NCI-H2081 treated with DMSO at 0.1 percent for 48 hours (cell line): Measurements from ENCODE around the gene FRG2.
"Not testable (repeated sequence)": the region's sequence is repeated elsewhere in the genome, so short reads cannot be mapped to it uniquely, and the experiment has no call there.

Experiments
- DNase-seq: peaks from one replicate; lab custom pipeline; 2025; lab: John Stamatoyannopoulos, UW

Gene FRG2

GRCh38 chr4:190016369-190017289, 10.4 kb downstream of the FRG2 start:
- no peak for DNase-seq

DNA sequence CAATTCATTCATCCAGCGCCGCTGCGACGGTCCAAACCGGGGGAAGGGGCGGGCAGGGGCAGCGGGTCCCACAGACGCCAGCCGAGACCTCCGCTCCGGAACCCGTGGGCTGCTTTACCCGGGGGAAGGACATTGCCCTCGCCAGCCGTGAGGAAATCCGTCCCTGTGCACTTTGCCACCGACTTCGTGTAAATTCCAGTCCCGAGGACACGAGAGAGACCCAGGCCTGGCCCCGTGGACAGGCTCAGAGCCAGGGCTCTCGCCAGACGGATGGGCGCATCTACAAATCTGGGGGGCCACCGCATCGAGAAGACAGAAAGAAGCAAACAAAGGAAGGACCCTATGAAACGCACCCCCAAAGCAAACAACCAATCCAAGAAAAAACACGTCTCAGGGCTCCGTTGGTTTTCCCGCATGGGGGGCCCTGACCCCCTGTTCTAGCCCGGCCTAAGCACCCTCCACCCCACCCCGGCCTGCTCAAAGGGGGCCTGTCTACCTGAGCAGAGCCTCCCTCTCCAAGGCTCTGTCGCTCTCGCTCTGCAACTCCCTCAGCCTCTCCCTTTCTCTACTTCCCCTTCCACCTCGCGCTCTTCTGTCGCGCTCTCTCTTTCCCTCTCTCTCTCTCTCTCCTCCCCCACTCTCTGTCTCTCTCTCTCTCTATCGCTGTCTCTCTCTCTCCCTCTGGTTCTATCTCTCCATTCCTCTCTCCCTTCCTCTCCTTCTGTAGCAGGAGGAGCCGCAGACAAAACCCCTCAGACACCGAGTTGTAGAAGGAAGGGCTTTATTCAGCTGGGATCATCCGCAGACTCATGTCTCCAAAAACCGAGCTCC, 11.3 kb downstream of the FRG2 start:
- no peak for DNase-seq

- DNase-seq: no peak
Measured at GRCh38 chr4:190014771-190015537, 12.1 kb downstream of the FRG2 start.

DNA sequence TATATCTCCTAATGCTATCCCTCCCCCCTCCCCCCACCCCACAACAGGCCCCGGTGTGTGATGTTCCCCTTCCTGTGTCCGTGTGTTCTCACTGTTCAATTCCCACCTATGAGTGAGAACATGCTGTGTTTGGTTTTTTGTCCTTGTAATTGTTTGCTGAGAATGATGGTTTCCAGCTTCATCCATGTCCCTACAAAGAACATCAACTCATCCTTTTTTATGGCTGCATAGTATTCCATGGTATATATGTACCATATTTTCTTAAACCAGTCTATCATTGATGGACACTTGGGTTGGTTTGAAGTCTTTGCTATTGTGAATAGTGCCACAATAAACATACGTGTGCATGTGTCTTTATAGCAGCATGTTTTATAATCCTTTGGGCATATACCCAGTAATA, 37.1 kb downstream of the FRG2 start:
- DNase-seq: not testable (repeated sequence)

DNA sequence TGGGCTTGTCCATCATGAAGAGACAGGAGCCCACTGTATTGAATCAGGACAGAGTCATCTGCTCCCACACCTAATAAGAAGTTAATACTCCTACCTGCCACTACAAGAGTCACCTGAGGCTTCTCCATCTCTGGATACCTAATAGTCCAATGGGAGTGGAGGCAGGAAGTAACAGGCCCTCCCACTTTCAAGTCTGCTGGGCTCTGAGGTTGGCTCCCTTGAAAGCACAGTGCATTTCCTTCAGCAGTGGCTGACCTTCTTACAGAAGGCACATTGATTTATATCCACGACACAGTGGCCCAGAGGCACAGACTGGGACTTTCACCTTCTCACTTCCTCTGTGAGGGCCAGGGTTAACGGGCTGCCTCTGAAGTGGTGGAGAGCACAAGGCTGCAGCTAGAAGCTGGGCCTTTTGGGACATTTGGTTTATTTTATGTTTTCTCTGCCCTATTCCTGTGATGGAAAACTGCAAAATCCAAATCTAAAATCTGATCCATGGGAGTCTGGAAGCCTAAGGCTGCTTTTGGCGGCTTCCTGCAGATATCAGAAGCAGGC, 38.1 kb downstream of the FRG2 start:
- no peak for DNase-seq

DNA sequence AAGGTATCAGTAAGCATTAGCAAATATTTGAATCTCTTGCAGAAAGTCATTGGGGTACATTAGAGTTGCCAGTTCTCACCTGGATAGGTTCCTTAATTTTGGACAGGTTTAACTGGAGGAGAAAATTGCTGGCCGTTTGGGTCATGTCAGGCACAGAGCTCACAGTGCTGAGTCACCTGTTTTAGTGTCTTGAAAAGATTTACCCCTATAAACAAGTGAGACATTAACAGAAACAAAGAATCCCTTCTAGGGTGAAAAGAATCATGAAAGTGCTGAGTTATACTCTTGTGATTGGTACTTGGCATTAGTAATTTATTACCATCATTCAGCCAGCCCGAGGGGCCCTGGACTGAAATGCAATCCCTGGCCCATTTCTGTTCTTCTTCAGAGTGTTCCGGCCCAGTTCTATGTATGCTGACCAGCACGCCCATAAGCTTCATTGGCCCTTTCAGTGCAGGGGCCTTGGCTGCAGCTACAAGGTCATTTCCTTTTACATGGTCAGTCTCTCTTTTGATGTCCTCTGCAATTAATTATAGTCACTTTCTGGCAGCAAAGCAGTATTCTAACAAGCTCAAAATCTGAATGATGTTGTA, 41.3 kb downstream of the FRG2 start:
- DNase-seq: not testable (repeated sequence)

DNA sequence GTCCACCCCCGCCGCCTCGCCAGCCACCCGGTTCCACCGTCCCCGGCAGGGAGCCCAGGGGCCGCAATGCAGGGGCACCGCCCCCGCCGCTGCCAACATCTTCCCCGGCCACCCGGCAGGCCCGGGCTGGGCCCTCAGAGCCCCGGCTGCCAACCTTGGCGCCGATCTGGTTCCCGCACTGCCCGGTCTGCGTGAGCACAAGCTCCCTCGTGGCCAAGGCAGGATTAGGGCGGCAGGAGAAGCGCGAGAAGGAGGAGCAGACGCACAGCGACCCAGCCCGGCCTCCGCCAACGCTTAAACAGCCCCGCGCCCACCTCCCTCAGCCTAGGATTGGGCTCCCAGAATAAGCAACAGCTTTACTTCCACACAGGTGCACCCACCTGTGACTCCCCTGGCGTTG, 42.4 kb downstream of the FRG2 start:
- not testable (repeated sequence) for DNase-seq

GRCh38 chr4:189983916-189984526, 43.0 kb downstream of the FRG2 start:
- not testable (repeated sequence) for DNase-seq

DNA sequence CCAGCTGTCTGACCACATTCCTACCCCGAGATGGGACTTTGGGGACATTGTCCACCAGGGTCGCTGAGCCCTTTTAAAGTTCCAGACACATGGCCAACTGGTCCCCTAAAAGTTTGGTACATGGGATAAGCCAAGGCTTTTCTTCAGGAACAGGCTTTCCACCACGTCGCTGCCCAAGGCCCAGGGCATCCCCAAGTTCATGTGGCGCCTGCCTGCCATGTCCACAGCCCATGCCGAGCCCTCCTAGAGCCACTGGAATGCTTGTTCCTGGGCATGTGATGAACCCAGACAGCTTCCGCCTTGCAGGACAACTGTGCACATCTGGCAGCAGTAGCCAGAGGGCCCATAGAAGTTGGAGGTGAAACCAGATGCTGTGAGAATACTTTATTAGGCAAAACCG, 45.1 kb downstream of the FRG2 start:
- no peak for DNase-seq

- DNase-seq: not testable (repeated sequence)
Measured at GRCh38 chr4:189980292-189980691, 46.8 kb downstream of the FRG2 start.

GRCh38 chr4:189979196-189980047, 47.6 kb downstream of the FRG2 start:
- DNase-seq: no peak
